Measurements from ENCODE around the gene TMEM175.

DNA sequence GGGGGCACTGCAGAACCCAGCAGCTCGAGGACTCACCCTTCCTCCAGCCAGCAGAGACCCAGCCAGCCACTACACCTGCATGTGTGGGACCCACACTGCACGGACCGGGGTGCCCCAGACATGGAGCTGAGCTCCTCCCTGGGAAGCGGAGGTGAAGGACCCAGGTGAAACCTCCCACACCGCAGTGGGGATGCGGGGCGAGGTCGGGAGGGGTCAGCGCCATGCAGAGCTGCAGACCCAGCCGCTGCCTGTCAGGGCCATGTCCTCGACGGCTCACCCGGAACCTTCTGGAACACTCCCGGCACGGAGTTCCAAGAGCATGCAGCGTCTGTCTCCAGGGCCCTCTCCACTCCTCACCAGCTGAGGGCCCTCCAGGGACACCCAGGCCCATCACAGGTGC lies 42.7 kb upstream of the TMEM175 start:
- TF ChIP-seq ZNF792 (tag by site-specific recombination; IDR thresholded peaks at IDR 0.05) (no peak), ZNF548 (tag by site-specific recombination; IDR thresholded peaks at IDR 0.05) (no peak), ZFP41 (tag by site-specific recombination; IDR thresholded peaks at IDR 0.05; ENCODE audit: borderline replicate concordance) (no peak), ZNF629 (tag by site-specific recombination; IDR thresholded peaks at IDR 0.05) (no peak), ZNF555 (tag by site-specific recombination; conservative IDR thresholded peaks at IDR 0.05) (no peak)
- TF ChIP-seq, protein P1, sequence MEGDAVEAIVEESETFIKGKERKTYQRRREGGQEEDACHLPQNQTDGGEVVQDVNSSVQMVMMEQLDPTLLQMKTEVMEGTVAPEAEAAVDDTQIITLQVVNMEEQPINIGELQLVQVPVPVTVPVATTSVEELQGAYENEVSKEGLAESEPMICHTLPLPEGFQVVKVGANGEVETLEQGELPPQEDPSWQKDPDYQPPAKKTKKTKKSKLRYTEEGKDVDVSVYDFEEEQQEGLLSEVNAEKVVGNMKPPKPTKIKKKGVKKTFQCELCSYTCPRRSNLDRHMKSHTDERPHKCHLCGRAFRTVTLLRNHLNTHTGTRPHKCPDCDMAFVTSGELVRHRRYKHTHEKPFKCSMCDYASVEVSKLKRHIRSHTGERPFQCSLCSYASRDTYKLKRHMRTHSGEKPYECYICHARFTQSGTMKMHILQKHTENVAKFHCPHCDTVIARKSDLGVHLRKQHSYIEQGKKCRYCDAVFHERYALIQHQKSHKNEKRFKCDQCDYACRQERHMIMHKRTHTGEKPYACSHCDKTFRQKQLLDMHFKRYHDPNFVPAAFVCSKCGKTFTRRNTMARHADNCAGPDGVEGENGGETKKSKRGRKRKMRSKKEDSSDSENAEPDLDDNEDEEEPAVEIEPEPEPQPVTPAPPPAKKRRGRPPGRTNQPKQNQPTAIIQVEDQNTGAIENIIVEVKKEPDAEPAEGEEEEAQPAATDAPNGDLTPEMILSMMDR (tag by site-specific recombination; IDR thresholded peaks at IDR 0.05) = no peak
- TF ChIP-seq, protein P2, sequence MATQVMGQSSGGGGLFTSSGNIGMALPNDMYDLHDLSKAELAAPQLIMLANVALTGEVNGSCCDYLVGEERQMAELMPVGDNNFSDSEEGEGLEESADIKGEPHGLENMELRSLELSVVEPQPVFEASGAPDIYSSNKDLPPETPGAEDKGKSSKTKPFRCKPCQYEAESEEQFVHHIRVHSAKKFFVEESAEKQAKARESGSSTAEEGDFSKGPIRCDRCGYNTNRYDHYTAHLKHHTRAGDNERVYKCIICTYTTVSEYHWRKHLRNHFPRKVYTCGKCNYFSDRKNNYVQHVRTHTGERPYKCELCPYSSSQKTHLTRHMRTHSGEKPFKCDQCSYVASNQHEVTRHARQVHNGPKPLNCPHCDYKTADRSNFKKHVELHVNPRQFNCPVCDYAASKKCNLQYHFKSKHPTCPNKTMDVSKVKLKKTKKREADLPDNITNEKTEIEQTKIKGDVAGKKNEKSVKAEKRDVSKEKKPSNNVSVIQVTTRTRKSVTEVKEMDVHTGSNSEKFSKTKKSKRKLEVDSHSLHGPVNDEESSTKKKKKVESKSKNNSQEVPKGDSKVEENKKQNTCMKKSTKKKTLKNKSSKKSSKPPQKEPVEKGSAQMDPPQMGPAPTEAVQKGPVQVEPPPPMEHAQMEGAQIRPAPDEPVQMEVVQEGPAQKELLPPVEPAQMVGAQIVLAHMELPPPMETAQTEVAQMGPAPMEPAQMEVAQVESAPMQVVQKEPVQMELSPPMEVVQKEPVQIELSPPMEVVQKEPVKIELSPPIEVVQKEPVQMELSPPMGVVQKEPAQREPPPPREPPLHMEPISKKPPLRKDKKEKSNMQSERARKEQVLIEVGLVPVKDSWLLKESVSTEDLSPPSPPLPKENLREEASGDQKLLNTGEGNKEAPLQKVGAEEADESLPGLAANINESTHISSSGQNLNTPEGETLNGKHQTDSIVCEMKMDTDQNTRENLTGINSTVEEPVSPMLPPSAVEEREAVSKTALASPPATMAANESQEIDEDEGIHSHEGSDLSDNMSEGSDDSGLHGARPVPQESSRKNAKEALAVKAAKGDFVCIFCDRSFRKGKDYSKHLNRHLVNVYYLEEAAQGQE (tag by site-specific recombination; IDR thresholded peaks at IDR 0.05) = no peak

All from HEK293 (cell line).